ENCODE data around the gene NUDT16L1. TPM values are rescaled to one million over a fixed set of nuclear protein-coding genes. Genes with fewer than 3 reads are reported as not detected.

Gene NUDT16L1
- total and polyA plus RNA-seq, 7 experiments from 2014 or later = 42.8 to 133 (median 61.5) TPM

GRCh38 chr16:4684058-4684715 lies 9.2 kb upstream of the NUDT16L1 start:
- Mint-ChIP-seq H3K9me3 (no peaks in the 10 kb centered on the region), H3K27ac (no peak overlapping the region), H3K4me1 (peaks cover 0 to 10% (median 5%) of the 10 kb centered on the region in 7 donors), H3K27me3 (no peaks in the 10 kb centered on the region), H3K4me3 (no peak overlapping the region), H3K36me3 (peaks cover 0 to 10% (median 0%) of the 10 kb centered on the region in 5 donors)
- Histone ChIP-seq H3K9me3 (ENCODE audit: control insufficient read depth in 2 of 3, low read length in 3 of 3) (no peaks in the 10 kb centered on the region), H3K4me3 (ENCODE audit: low read length) (no peak overlapping the region), H3K36me3 (ENCODE audit: control insufficient read depth in 2 of 3, insufficient read depth in 3 of 3, low read length in 3 of 3) (peaks cover 0 to 93% (median 0%) of the 10 kb centered on the region in 3 experiments), H3K27me3 (ENCODE audit: control insufficient read depth in 2 of 2, insufficient read depth in 2 of 2, low read length in 2 of 2) (no peaks in the 10 kb centered on the region), H3K27ac (ENCODE audit: low read depth, low read length) (no peak overlapping the region), H3K4me1 (ENCODE audit: control insufficient read depth in 2 of 2, insufficient read depth in 2 of 2, low read length in 2 of 2) (no peaks in the 10 kb centered on the region)
- DNase-seq (no peak), ATAC-seq (no peak)
- POLR2A ChIA-PET = no interaction called here
- CTCF ChIA-PET = no interaction called here
- intact Hi-C loops (cut with micrococcal nuclease) = no loop called here

- Histone ChIP-seq H3K4me3 (ENCODE audit: low read length) (no peak overlapping the region), H3K4me1 (ENCODE audit: control insufficient read depth in 2 of 2, insufficient read depth in 2 of 2, low read length in 2 of 2) (no peaks in the 10 kb centered on the region), H3K27ac (ENCODE audit: low read depth, low read length) (no peak overlapping the region), H3K36me3 (ENCODE audit: control insufficient read depth in 2 of 3, insufficient read depth in 3 of 3, low read length in 3 of 3) (peaks cover 0 to 96% (median 0%) of the 10 kb centered on the region in 3 experiments), H3K27me3 (ENCODE audit: control insufficient read depth in 2 of 2, insufficient read depth in 2 of 2, low read length in 2 of 2) (no peaks in the 10 kb centered on the region), H3K9me3 (ENCODE audit: control insufficient read depth in 2 of 3, low read length in 3 of 3) (no peaks in the 10 kb centered on the region)
- H3K4me1 Mint-ChIP-seq = peaks cover 0 to 10% (median 5%) of the 10 kb centered on the region in 7 donors
- peaks cover 0 to 9% (median 0%) of the 10 kb centered on the region in 5 donors for H3K36me3 Mint-ChIP-seq
- CTCF ChIA-PET = interaction anchor here (0.6 kb wide), 1 partner anchor 381 kb away, joined by 3 read pairs; no protein-coding TSS in a partner anchor
- POLR2A ChIA-PET = interaction anchor here (0.7 kb wide), 1 partner anchor 59 kb away, joined by 4 read pairs; no protein-coding TSS in a partner anchor
- ATAC-seq = no peak
- H3K27me3 Mint-ChIP-seq = no peaks in the 10 kb centered on the region
- no peak for DNase-seq
- peak overlapping the region in 2 of 9 donors; percentile 33 to 54 for H3K27ac Mint-ChIP-seq
- intact Hi-C loops (cut with micrococcal nuclease) = no loop called here
- H3K9me3 Mint-ChIP-seq = no peaks in the 10 kb centered on the region
- no peak overlapping the region for H3K4me3 Mint-ChIP-seq
Observed at GRCh38 chr16:4684763-4685162, 8.6 kb upstream of the NUDT16L1 start.

GRCh38 chr16:4685292-4685691 lies 8.1 kb upstream of the NUDT16L1 start:
- CTCF ChIA-PET = interaction anchor here (0.6 kb wide), 1 partner anchor 382 kb away, joined by 3 read pairs; no protein-coding TSS in a partner anchor

GRCh38 chr16:4685776-4686496 lies 7.4 kb upstream of the NUDT16L1 start:
- H3K27ac ChIP-seq (ENCODE audit: low read depth, low read length) = no peak overlapping the region
- ATAC-seq = no peak
- Mint-ChIP-seq H3K27ac (peak overlapping the region in 1 of 9 donors; percentile 22), H3K27me3 (no peaks in the 10 kb centered on the region), H3K9me3 (no peaks in the 10 kb centered on the region), H3K4me3 (no peak overlapping the region), H3K36me3 (peaks cover 0 to 4% (median 0%) of the 10 kb centered on the region in 5 donors), H3K4me1 (peaks cover 0 to 9% (median 6%) of the 10 kb centered on the region in 7 donors)
- no peaks in the 10 kb centered on the region for H3K27me3 ChIP-seq (ENCODE audit: control insufficient read depth in 2 of 2, insufficient read depth in 2 of 2, low read length in 2 of 2)
- intact Hi-C loops (cut with micrococcal nuclease) = no loop called here
- no peak for DNase-seq
- POLR2A ChIA-PET = interaction anchor here (1.1 kb wide), 1 partner anchor 25 kb away, joined by 4 read pairs; no protein-coding TSS in a partner anchor
- no peaks in the 10 kb centered on the region for H3K4me1 ChIP-seq (ENCODE audit: control insufficient read depth in 2 of 2, insufficient read depth in 2 of 2, low read length in 2 of 2)
- H3K36me3 ChIP-seq (ENCODE audit: control insufficient read depth in 2 of 3, insufficient read depth in 3 of 3, low read length in 3 of 3) = peaks cover 0 to 91% (median 0%) of the 10 kb centered on the region in 3 experiments
- H3K9me3 ChIP-seq (ENCODE audit: control insufficient read depth in 2 of 3, low read length in 3 of 3) = no peaks in the 10 kb centered on the region
- no peak overlapping the region for H3K4me3 ChIP-seq (ENCODE audit: low read length)
- CTCF ChIA-PET = interaction anchor here (0.6 kb wide), 1 partner anchor 180 kb away, joined by 8 read pairs; no protein-coding TSS in a partner anchor

More at GRCh38 chr16:4685292-4685691, 8.1 kb upstream of the NUDT16L1 start:
- ATAC-seq = no peak
- Mint-ChIP-seq H3K9me3 (no peaks in the 10 kb centered on the region), H3K4me3 (no peak overlapping the region), H3K27me3 (no peaks in the 10 kb centered on the region), H3K27ac (peak overlapping the region in 2 of 9 donors; percentile 33 to 54), H3K36me3 (peaks cover 0 to 4% (median 0%) of the 10 kb centered on the region in 5 donors), H3K4me1 (peaks cover 0 to 10% (median 6%) of the 10 kb centered on the region in 7 donors)
- H3K9me3 ChIP-seq (ENCODE audit: control insufficient read depth in 2 of 3, low read length in 3 of 3) = no peaks in the 10 kb centered on the region
- no peak for DNase-seq
- intact Hi-C loops (cut with micrococcal nuclease) = no loop called here
- H3K36me3 ChIP-seq (ENCODE audit: control insufficient read depth in 2 of 3, insufficient read depth in 3 of 3, low read length in 3 of 3) = peaks cover 0 to 96% (median 0%) of the 10 kb centered on the region in 3 experiments
- POLR2A ChIA-PET = interaction anchor here (0.7 kb wide), 1 partner anchor 60 kb away, joined by 4 read pairs; no protein-coding TSS in a partner anchor
- H3K27me3 ChIP-seq (ENCODE audit: control insufficient read depth in 2 of 2, insufficient read depth in 2 of 2, low read length in 2 of 2) = no peaks in the 10 kb centered on the region
- no peak overlapping the region for H3K27ac ChIP-seq (ENCODE audit: low read depth, low read length)
- no peak overlapping the region for H3K4me3 ChIP-seq (ENCODE audit: low read length)
- no peaks in the 10 kb centered on the region for H3K4me1 ChIP-seq (ENCODE audit: control insufficient read depth in 2 of 2, insufficient read depth in 2 of 2, low read length in 2 of 2)

- H3K27ac ChIP-seq (ENCODE audit: low read depth, low read length) = no peak overlapping the region
- Mint-ChIP-seq H3K27me3 (no peaks in the 10 kb centered on the region), H3K4me1 (peaks cover 0 to 13% (median 4%) of the 10 kb centered on the region in 7 donors), H3K36me3 (peaks cover 0 to 2% (median 0%) of the 10 kb centered on the region in 5 donors), H3K27ac (no peak overlapping the region), H3K4me3 (no peak overlapping the region), H3K9me3 (no peaks in the 10 kb centered on the region)
- DNase-seq (no peak), ATAC-seq (no peak)
- no peaks in the 10 kb centered on the region for H3K27me3 ChIP-seq (ENCODE audit: control insufficient read depth in 2 of 2, insufficient read depth in 2 of 2, low read length in 2 of 2)
- peaks cover 0 to 85% (median 0%) of the 10 kb centered on the region in 3 experiments for H3K36me3 ChIP-seq (ENCODE audit: control insufficient read depth in 2 of 3, insufficient read depth in 3 of 3, low read length in 3 of 3)
- H3K4me1 ChIP-seq (ENCODE audit: control insufficient read depth in 2 of 2, insufficient read depth in 2 of 2, low read length in 2 of 2) = no peaks in the 10 kb centered on the region
- POLR2A ChIA-PET = interaction anchor here (0.5 to 1.1 kb wide), 2 partner anchors 26 to 60 kb away, joined by 3 to 4 read pairs; no protein-coding TSS in a partner anchor
- H3K9me3 ChIP-seq (ENCODE audit: control insufficient read depth in 2 of 3, low read length in 3 of 3) = no peaks in the 10 kb centered on the region
- CTCF ChIA-PET = no interaction called here
- H3K4me3 ChIP-seq (ENCODE audit: low read length) = no peak overlapping the region
- intact Hi-C loops (cut with micrococcal nuclease) = no loop called here
Observed at GRCh38 chr16:4686497-4687210, 6.7 kb upstream of the NUDT16L1 start.

- CTCF ChIA-PET = no interaction called here
- H3K27me3 Mint-ChIP-seq = no peaks in the 10 kb centered on the region
- H3K27ac ChIP-seq (ENCODE audit: low read depth, low read length) = no peak overlapping the region
- H3K36me3 Mint-ChIP-seq = peaks cover 0 to 2% (median 0%) of the 10 kb centered on the region in 5 donors
- peaks cover 0 to 78% (median 0%) of the 10 kb centered on the region in 3 experiments for H3K36me3 ChIP-seq (ENCODE audit: control insufficient read depth in 2 of 3, insufficient read depth in 3 of 3, low read length in 3 of 3)
- no peak overlapping the region for H3K4me3 ChIP-seq (ENCODE audit: low read length)
- no peak for ATAC-seq
- H3K4me1 Mint-ChIP-seq = peaks cover 0 to 13% (median 5%) of the 10 kb centered on the region in 7 donors
- peaks cover under 1 to 3% of the 10 kb centered on the region in 2 donors for H3K4me1 ChIP-seq (ENCODE audit: control insufficient read depth in 2 of 2, insufficient read depth in 2 of 2, low read length in 2 of 2)
- peak overlapping the region in 1 of 9 donors; percentile 25 for H3K27ac Mint-ChIP-seq
- H3K4me3 Mint-ChIP-seq = no peak overlapping the region
- H3K27me3 ChIP-seq (ENCODE audit: control insufficient read depth in 2 of 2, insufficient read depth in 2 of 2, low read length in 2 of 2) = no peaks in the 10 kb centered on the region
- DNase-seq = no peak
- no peaks in the 10 kb centered on the region for H3K9me3 Mint-ChIP-seq
- H3K9me3 ChIP-seq (ENCODE audit: control insufficient read depth in 2 of 3, low read length in 3 of 3) = no peaks in the 10 kb centered on the region
- intact Hi-C loops (cut with micrococcal nuclease) = no loop called here
- POLR2A ChIA-PET = interaction anchor here (0.5 kb wide), 1 partner anchor 61 kb away, joined by 3 read pairs; no protein-coding TSS in a partner anchor
Observed at GRCh38 chr16:4687416-4687815, 5.9 kb upstream of the NUDT16L1 start.
